ENCODE data around the gene DEDD. TPM values are rescaled to one million over a fixed set of nuclear protein-coding genes. Genes with fewer than 3 reads are reported as not detected.

DEDD gene
- total and polyA plus RNA-seq, 2 of the 4 experiments (the other 2 are of a cell fraction): 40.2 to 47.9 TPM

DNA sequence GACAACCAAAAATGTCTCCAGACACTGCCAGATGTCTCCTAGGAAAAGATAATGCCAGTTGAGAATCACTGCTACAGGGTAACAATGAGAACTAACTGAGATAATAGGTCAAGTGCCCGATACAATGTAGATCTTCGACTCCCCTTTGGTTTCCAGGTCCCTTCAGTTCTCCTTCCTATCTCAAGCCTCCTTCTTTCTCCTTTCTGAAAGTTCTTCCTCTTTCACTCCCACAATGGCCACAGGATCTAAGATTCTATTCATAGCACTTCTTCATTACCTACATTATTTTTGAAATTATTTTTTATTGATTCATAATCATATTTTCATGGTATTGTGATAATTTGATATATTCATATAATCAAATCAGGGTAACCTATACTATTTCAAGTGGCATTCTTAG lies 20.9 kb downstream of the DEDD start:
- intact Hi-C loops (cut with micrococcal nuclease) (no loop called here), dilution Hi-C loops (cut with HindIII; ENCODE audit: low sequenced_read_pairs, unreplicated experiment) (no loop called here), in situ Hi-C loops (cut with MboI; ENCODE audit: low sequenced_read_pairs) (no loop called here)
- H3K9ac ChIP-seq (ENCODE audit: low read depth, low read length): no peak overlapping the region
- no peaks in the 10 kb centered on the region for H3K27me3 ChIP-seq (ENCODE audit: control insufficient read depth, insufficient read depth, low read length)
- no peak overlapping the region for H3K4me2 ChIP-seq (ENCODE audit: low read depth, low read length)
- no peak overlapping the region for H4K8ac ChIP-seq (ENCODE audit: low read depth in 2 of 2, low read length in 2 of 2)
- peaks cover 2% of the 10 kb centered on the region; the same call in 1 of the 2 replicates for H3K4me1 ChIP-seq (ENCODE audit: control insufficient read depth, insufficient read depth, low read length)
- no peak overlapping the region for H3K4me3 ChIP-seq (ENCODE audit: insufficient read depth, low read depth, low read length)
- no peak overlapping the region for H2BK5ac ChIP-seq (ENCODE audit: low read depth, low read length, poor library complexity, severe bottlenecking)
- no peak overlapping the region for H3K27ac ChIP-seq (ENCODE audit: insufficient read depth, low read length)
- POLR2A ChIA-PET (ENCODE audit: unreplicated experiment): no interaction called here
- H2AK5ac ChIP-seq (ENCODE audit: low read depth, low read length): no peak overlapping the region
- H4K20me1 ChIP-seq (ENCODE audit: insufficient read depth, low read length): peaks cover 57% of the 10 kb centered on the region
- H3K14ac ChIP-seq (replicated peaks; ENCODE audit: low read depth, low read length): no peak overlapping the region
- ATAC-seq (ENCODE audit: low read depth): no peak
- H2BK20ac ChIP-seq (ENCODE audit: low read depth, low read length): no peak overlapping the region
- CTCF ChIA-PET: no interaction called here
- H3K4ac ChIP-seq (ENCODE audit: low read depth, low read length): no peak overlapping the region
- DNase-seq: no peak
- no peak overlapping the region for H2AK9ac ChIP-seq (replicated peaks; ENCODE audit: low read depth, low read length, poor library complexity)
- no peak overlapping the region for H3K18ac ChIP-seq (ENCODE audit: low read depth, low read length)
- no peak overlapping the region for H2AFZ ChIP-seq (replicated peaks; ENCODE audit: low read length, poor library complexity)
- H3K23ac ChIP-seq (ENCODE audit: low read depth, low read length): no peak overlapping the region
- peaks cover 6% of the 10 kb centered on the region for H3K36me3 ChIP-seq (ENCODE audit: control insufficient read depth, insufficient read depth, low read length)
- H2BK15ac ChIP-seq (ENCODE audit: low read depth, low read length): no peak overlapping the region
- no peak overlapping the region for H3K56ac ChIP-seq (ENCODE audit: extremely low read depth, insufficient read depth, low read length)
- BruUV-seq (replicated peaks): no TSS peak
- peaks cover 11 to 67% of the 10 kb centered on the region in 2 experiments for H3K79me1 ChIP-seq (ENCODE audit: low read depth in 1 of 2, low read length in 2 of 2)
- H3K9me1 ChIP-seq (ENCODE audit: insufficient read depth, low read length): peaks cover 19% of the 10 kb centered on the region
- H2BK120ac ChIP-seq (ENCODE audit: low read depth, low read length): no peak overlapping the region
- no CpG with 5 or more reads among the region's 2 CpGs for WGBS, 2 experiments (ENCODE audit: extremely low coverage in 2 of 2, insufficient read length in 1 of 2)
- TF ChIP-seq POLR2A (IDR thresholded peaks at IDR 0.05; ENCODE audit: low read depth, low read length) (no peak), CEBPB (IDR thresholded peaks at IDR 0.05; ENCODE audit: low read depth, low read length) (no peak), MXI1 (IDR thresholded peaks at IDR 0.05; ENCODE audit: borderline replicate concordance, low read depth, low read length) (no peak), NFE2L2 (IDR thresholded peaks at IDR 0.05; ENCODE audit: low read depth, low read length) (no peak), SMC3 (IDR thresholded peaks at IDR 0.05; ENCODE audit: low read depth, low read length) (no peak), MAZ (IDR thresholded peaks at IDR 0.05; ENCODE audit: borderline replicate concordance, low read depth, low read length) (no peak), RFX5 (IDR thresholded peaks at IDR 0.05; ENCODE audit: low read depth, low read length) (no peak), USF2 (IDR thresholded peaks at IDR 0.05; ENCODE audit: low read depth, low read length) (no peak)
- H4K91ac ChIP-seq (ENCODE audit: insufficient read depth, low read depth, low read length): no peak overlapping the region
- no peak overlapping the region for H4K5ac ChIP-seq (ENCODE audit: low read depth, low read length)
- no peaks in the 10 kb centered on the region for H3K9me3 ChIP-seq (ENCODE audit: control insufficient read depth, insufficient read depth, low read length)
